Activated T-helper 1 cell treated with anti-CD3 and anti-CD28 coated beads, Interleukin-2, amount 50 U/mL, for 16 hours (primary cell): ENCODE measurements around the gene TCERG1L.

Experiments used
- DNase-seq, 2 donors: peaks; one replicate each; pipeline ENCODE4 v3.0.0-alpha.2; 2020; ENCODE audit warnings: low read depth in 1 of 2, low spot score in 1 of 2

Gene TCERG1L

DNA sequence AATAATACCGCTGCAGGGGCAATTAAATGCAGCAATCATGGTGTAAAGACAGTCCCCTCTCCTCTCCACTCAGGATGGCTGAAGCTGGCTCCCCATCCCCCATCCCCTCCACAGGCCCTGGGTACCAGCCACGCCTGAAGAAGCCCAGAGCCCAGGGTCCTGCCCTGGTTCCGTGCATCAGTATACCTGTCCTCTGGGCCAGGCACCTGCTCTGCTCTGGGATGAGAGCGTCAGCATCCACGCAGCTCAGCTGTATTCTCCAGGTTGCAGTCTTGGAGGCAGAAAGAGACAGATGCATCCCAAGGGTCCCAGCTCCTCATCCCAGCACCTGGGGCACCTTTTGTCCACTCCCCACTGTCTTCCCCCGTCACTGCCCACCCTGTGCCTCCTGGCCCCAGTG is 233.8 kb downstream of the TCERG1L start:
- no peak for DNase-seq

DNA sequence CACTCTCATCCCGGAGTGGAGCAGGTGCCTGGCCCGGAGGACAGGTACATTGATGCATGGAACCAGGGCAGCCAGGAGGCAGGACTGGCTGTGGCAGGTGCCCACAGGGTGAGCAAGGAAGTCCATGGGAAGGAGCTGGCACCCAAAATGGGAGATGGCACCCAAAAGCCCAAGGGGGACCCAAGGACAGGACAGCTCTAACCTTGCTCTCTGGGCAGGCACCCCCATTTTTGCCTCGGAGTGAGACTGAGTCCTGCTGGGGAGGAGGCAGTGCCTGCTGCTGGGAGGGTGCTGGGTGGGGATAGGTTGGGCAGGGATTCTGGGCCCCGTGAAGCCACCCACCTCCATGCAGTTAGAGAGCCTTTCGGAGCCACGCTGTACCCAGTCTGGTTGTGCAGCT is 234.5 kb downstream of the TCERG1L start:
- DNase-seq: no peak

DNA sequence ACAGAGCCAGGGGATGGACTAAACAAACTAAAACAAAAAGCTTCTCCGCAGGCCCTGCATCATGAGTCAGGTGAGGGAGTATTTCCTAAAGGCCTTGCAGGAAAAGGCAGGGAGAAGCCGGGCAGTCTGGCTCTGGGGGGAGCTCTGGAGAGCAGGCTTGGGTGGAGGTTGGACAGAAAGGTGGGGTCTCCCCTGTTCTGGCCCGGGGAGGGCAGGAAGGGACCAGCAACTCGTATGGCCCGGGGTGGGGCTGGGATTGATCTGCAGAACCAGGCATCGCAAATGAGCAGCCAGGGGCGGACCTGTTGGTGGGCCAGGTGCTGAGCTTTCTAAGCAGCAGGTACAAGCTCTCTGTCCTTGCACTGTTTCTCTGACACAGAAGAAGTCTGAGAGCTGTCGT is 235.2 kb downstream of the TCERG1L start:
- no peak for DNase-seq

DNA sequence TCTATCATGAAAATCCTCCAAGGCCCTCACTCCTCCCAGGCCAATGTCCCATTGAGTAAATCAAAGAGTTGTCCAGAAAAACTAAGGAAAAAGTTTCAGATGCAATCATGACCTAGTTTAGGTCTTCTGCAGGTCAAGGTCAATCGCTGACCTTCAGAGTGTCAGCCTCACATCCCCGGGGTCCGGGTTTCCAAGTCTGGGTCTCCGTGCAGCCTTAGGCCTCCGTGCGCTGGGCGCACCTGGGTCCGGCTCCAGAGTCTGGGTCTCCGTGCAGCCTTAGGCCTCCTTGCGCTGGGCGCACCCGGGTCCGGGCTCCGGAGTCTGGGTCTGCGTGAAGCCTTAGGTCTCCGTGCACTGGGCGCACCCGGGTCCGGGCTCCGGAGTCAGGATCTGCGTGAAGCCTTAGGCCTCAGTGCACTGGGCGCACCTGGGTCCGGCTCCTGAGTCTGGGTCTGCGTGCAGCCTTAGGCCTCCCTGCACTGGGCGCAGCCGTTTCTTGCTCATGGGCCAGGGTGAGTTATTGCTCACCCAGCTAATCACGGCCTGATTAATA is 236.2 kb downstream of the TCERG1L start:
- no peak for DNase-seq

DNA sequence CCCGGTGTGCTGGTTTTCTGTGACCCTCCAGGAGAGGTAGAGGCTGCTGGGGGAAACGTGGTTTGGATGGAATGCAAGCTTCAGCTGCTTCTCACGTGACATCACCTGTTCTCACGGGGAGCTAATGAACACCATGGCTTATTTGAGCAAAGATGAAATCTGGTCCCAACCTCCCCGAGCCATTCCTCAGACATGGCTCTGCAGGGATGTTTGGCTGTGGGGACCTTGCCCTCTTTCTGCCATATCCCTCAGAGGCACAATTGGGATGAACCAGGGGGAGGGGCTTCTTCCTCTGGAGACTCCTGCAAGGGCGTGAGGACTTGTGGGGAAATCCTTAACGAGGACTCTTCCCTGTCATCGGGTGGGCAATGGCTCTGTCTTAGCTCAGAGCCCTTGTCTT is 236.8 kb downstream of the TCERG1L start:
- DNase-seq: no peak

DNA sequence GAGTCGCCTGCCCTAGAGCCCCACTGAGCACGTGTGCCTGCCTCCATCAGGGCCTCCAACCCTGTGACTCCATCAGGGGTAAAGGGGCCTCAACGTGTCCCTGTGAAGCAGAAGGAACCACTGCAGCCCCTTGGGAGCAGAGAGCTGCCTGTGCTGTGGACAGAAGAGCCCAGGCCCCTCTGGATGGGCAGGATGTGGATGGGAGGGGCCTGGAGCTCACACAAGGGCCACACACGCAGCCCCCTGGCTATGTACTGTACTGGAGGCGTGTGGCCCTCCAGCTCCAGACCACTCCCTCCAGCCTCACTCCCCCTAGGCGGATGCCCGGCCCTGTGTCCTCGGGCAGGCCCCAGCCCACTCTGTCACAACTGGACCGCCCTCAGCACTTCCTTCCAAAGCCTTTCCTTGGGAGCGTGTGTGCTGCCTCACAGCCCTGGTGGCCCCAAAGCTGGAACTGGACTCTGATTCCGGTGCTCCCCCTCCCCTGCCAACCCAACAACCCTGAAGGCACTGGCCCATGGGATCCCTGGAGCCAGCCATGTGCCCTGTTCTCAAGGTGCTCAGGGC is 238.0 kb downstream of the TCERG1L start:
- no peak for DNase-seq

DNA sequence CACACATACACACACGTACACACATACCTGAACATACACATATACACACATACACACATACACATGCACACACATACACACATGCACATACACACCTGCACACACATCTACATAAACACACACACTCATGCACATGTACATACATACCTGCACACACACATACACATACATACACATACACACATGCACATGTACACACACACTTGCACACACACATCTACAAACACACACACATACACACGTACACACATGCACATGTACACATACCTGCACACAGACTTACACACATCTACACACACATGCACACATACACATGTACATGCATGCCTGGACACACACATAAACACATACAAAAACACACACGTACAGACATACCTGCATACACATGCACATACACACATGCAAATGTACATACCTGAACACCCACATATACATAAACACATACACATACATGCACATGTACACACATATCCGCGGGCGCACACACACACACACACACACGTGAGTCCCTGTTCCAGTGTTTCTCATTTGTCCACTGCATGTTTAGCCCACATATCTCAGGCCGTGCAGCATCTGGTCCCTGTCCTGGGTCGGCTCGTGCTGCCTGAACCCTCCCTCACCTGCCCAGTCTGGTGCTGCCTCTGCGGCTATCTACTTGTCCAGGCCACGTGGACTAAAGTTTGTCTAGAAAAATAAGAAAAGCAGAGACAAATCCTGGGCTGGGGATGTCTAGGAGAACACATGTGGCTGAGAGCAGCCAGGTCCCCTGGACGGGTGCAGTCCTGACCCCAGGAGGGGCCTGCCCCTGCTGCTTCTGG is 238.7 kb downstream of the TCERG1L start:
- DNase-seq: no peak

DNA sequence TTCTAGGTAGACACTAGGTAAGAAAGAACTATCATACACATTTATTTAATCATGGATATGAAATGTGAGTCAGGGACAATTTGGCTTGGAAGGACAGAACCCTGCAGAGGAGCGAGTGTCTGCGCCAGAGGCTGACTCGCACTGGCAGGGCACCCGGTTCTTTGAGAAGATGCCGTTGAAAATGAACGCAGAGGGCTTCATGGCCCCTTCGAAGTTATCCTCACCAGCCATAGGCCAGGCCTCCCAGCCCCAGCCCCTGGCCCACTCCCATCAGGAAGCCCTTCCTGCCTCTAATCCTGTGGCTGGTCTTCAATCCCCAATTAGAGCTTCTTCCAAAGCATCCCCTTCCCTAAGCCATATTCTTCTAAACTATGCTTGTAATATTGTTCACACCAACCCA is 239.8 kb downstream of the TCERG1L start:
- DNase-seq: no peak

DNA sequence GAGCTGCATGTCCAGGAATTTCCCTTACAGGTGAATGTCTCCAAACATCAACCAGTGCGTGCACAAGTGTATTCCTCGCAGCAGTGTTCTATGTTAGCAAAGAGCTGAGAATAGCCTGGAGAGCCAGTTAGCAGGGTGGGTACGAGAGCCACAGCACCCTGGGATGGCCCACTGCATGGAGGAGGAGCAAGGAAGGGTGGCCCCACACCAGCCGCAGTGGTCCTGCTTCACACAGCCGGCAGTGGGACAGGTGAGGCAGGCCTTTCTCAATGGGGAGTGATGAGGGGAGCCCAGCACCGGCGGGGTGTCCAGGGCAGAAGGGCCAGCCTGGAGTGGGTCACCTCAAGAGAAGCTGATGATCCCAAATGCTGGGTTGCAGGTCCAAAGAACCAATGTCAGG is 240.7 kb downstream of the TCERG1L start:
- no peak for DNase-seq

DNA sequence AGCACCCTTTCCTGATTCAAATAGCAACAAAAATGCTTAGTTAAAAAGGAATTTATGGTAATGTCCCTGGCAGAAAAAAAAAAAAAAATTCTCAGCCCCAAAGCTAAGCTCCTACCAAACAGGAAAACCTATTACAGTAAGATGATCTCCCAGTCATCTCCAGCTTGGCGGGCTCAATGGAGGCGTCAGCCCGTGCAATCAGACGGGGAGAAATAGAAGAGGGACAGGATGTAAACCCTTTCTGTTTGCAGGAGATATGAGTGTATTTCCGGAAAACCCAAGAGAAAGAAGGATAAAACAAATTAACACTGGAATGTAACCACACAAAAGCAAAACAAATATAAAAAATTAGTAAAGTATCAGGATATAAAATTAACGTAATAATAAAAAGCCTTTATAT is 242.8 kb downstream of the TCERG1L start:
- DNase-seq: no peak

DNA sequence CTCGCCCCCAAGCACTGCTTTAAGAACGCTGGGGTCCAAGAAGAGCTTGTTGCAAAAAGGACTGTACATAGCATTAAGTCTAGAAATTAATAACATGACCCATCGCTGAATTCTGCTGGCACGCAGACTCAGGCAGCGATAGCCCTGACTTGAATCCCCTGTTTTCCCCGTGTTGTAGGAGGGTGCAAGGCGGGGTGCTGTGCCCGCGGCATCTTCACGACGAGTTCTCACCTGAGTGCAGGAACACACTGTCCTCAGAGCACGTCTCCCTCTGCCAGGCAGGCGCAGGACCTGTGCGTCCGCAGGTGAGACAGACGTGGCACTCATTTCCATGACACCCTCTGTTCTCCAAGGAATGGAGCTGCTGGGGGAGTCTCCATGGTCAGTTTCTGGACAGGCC is 243.2 kb downstream of the TCERG1L start:
- DNase-seq: no peak

DNA sequence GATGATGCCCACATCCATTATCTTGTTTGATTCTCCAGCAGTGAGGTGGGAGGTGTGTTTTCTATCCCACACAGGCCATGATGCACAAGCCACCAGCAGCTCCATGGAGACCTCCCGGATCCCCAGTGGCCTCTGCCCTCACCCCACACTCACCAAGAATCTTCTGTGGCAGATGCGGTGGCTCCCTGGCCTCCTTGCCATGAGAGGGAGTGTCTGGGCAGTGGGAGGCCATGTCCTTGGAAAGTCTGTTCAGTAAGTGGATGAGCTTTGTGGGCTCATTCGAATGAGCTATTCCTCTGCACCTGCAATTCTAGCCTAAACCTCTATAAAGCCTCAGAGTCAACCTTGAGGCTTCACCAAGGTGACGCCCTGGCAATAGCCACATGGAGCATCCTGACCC is 243.8 kb downstream of the TCERG1L start:
- DNase-seq: no peak

DNA sequence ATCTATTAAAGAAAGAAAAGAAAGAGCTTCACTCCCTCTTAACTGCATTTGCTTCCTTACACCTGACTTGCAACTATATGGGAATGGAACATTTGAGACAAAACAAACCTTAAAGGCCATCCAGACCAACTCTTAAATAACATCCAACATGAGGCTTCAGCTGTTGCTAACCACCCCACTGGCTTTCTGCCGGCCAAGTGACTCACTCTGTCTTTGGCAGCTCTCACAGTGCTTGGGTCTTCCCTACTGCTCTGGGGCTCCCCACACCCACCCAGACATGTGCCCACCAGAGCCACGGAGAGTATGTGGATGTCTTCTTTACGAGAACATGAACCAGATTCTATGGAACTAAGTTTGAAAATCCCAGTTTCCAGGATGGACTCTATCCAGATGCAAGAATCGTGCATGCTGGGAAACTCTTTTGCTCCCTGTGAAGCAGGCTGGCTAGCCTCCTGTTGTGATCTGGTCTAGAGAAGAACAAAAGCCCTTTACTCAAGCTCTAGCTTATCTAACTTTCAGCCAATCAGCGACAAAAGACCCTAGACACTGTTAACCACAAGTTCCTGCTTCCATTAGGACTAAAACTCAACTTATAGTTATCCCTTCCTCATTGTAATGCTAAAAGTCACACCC is 245.7 kb downstream of the TCERG1L start:
- DNase-seq: no peak

DNA sequence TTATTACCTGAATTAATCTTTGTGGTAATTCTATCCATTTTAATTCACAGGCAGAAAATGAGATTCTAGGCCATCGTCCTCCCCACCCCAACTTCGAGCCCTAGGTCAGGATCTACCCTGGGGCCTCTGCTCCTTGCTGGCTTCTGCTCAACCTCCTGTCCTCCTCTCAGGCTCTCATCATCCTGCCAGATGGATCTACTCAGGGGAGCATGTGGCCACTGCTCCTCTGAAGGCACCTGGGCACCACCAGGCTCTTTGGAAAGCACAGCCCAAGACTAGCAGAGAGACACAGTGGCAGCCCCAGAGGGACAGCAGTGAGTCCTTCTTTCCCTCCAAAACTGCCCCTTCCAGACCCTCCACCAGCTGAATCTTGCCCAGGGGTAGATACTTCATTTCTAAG is 248.2 kb downstream of the TCERG1L start:
- no peak for DNase-seq

DNA sequence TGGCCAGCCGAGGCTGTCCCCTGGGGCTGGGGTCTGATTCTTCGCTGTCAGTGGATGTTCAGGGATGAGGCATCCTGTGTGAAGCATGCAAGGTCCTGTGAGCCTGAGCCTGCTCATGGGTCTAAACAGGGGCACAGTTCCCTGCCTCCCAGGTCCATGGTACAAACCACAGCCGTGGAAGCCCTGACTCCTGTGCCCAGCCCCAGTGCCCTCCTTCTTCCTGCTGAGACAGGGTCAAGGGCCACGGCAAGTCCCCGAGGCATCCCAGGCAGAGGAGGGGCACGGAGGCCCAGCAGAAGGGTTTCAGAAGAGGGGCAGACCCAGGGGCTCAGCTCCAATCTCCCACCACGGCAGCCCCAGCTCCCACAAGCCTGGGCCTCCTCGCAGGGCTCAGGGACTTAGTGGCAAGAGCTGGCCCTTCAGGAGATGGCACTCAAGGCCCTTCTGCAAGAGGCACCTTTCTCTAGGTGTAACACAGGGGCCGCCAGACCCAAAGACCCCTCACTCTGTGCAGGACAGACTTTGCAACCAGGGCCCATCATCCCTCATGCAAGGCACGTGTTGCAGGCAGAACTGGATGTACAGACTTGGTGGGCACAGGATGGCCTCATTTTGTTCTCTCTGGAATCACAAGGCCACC is 248.8 kb downstream of the TCERG1L start:
- DNase-seq: no peak

DNA sequence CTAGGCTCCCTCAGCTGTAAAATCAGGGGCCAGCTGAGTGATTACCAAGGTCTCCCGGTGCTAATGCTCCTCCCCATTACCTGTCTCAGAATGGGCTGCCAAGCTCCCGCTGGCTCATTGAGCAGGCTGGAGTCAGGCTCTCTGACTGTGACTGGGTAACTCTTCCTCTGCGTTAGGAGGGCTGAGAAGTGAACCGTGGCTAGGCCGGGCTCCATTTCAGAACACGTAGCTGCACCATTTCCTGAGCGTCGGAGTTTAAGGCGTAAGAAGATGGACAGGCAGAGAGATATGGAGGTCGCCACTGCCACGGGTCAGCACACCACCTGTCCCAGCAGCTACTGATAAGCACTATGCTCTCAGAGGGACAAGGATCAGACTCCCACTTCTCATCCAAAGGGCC is 250.3 kb downstream of the TCERG1L start:
- DNase-seq: no peak

DNA sequence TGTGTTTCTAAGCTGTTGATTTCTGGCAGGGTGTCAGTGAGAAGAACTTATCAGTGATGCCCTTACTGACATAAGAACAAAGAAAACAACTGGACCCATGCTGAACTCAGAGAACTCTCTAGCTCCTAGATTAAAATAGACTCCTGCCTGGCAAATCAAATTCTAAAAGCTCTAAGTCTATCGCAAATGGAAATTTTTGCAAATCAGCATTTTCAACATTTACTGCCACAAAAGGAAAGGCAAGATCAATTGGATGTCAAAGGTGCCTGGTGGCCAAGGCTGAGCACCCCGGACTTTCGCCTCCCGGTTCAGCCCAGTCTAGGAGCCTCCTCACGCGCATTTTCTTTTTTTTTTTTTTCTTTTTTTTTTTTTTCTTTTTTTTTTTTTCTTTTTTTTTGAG is 251.6 kb downstream of the TCERG1L start:
- no peak for DNase-seq

DNA sequence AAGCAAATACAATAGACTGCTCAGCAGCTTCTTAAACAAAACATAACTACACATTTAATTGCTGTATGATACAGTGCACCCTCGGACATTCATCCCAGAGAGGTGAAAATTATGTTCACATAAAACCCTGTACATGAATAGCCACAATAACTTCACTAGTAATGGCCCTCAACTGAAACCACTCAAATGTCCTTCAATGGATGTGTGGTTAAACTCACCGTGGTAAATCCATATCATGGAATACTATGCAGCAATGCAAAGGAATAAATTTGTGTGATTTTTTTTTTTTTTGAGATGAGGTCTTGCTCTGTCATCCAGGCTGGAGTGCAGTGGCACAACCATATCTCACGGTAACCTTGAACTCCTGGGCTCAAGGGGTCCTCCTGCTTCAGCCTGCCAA is 252.7 kb downstream of the TCERG1L start:
- no peak for DNase-seq

DNA sequence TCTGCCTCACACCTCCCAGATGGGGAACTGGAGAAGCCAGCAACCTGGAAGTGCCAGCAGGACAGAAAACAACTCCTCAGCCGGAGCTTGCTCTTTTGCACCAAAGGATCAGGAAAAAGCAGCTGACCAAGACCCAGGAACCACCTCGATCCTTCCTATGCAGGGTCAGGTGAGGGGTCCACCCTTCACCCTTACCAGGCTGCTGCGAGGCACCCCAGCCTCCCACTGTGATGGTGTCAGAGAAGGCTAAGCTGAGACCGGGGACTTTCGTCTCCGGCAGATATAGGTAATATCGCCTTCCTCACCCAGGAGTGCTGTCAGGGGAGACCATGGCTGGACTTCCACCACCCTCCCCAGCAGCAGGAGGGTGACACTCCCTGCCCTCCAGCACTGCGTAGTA is 254.7 kb downstream of the TCERG1L start:
- no peak for DNase-seq

DNA sequence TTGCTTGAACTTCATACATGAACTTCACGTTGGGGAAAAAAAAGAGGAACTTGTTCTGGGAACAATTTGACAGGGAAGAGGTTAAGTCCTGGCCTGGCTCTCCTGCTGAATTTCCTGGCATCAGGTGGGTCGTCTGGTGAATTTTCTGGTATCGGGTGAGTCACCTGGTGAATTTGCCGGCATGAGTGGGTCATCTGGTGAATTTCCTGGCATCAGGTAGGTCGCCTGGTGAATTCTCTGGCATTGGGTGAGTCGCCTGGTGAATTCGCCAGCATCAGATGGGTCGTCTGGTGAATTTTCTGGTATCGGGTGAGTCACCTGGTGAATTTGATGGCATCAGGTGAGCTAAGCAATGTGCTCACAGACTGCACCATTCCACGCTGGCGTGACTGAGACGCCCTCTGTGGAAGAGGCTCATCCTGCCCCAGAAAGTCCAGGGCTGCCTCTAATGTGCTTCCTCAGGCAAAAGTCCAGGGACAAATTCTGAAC is 255.4 kb downstream of the TCERG1L start:
- DNase-seq: no peak

DNA sequence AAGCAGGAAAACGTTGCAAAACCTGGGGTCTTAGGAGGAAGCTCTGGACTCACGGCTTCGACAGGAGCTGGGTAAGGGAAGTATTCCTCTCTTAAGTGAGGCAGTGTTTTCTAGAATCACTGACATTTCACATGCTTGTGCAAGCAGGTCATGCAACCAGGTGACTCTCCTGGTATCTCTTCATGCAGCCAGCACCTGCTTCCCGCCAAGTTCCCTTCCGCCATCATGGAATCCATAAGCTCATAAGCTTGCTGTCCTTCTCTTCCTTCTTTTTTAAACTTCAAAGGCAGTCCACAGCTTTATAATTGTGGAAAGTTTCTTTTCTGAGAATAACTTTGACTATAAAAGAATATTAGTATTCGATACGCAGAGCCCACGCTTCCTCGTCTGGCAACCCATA is 256.1 kb downstream of the TCERG1L start:
- no peak for DNase-seq

DNA sequence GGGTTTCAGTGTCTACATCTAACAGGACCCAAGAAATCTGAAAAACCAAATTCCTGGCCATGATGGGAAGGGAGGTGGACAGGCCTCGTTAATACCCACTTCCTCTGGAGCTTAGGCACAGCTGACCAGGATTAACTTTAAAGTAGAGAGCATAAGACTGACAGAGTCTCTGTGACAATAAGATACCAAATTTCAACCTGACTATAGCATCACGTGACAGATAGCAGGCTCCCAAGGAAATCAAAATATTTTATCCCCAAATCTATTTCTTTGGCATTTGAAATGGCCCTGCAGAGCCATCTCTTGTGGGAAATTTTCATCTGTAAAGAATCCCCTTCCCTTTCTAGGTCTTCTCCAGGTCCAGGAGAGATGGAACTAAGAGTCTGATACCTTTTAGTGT is 258.3 kb downstream of the TCERG1L start:
- DNase-seq: no peak
